Measurements from ENCODE around the gene ARHGEF7. TPM values are rescaled to one million over a fixed set of nuclear protein-coding genes. Genes with fewer than 3 reads are reported as not detected.

Gene ARHGEF7
- polyA plus RNA-seq, 1 experiment, result 32.0 TPM

DNA sequence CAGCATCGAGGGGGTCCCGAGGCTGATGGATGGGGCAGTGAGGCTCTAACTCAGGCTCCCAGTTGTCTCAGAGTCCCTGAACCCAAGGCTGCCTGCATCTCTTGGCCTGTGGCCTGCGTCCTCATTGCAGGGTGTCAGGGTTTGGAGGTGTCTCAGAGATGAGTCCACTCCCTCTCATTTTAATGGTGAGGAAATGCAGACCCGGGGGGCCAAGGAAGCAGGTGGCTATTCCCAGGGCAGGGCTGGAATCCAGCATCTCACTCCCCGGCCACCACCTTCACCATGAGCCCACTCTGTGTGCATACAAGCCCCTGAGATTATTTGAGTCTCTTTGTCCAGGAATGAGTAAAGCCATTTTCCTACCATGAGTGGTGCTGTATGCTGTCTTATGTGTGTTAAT, 226.8 kb downstream of the ARHGEF7 start:
- TF ChIP-seq, protein P1, sequence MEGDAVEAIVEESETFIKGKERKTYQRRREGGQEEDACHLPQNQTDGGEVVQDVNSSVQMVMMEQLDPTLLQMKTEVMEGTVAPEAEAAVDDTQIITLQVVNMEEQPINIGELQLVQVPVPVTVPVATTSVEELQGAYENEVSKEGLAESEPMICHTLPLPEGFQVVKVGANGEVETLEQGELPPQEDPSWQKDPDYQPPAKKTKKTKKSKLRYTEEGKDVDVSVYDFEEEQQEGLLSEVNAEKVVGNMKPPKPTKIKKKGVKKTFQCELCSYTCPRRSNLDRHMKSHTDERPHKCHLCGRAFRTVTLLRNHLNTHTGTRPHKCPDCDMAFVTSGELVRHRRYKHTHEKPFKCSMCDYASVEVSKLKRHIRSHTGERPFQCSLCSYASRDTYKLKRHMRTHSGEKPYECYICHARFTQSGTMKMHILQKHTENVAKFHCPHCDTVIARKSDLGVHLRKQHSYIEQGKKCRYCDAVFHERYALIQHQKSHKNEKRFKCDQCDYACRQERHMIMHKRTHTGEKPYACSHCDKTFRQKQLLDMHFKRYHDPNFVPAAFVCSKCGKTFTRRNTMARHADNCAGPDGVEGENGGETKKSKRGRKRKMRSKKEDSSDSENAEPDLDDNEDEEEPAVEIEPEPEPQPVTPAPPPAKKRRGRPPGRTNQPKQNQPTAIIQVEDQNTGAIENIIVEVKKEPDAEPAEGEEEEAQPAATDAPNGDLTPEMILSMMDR (IDR thresholded peaks at IDR 0.05; ENCODE audit: insufficient read depth, low read depth, low read length), result no peak
- ChIA-PET POLR2A (no interaction called here), CTCF (no interaction called here)
- Histone ChIP-seq H3K36me3 (ENCODE audit: control insufficient read depth, insufficient read depth, low read length) (no peaks in the 10 kb centered on the region), H3K4me3 (ENCODE audit: low read depth, low read length) (no peak overlapping the region), H3K27me3 (ENCODE audit: control insufficient read depth, insufficient read depth, low read length) (no peaks in the 10 kb centered on the region)
- DNase-seq (ENCODE audit: low read depth), result no peak

DNA sequence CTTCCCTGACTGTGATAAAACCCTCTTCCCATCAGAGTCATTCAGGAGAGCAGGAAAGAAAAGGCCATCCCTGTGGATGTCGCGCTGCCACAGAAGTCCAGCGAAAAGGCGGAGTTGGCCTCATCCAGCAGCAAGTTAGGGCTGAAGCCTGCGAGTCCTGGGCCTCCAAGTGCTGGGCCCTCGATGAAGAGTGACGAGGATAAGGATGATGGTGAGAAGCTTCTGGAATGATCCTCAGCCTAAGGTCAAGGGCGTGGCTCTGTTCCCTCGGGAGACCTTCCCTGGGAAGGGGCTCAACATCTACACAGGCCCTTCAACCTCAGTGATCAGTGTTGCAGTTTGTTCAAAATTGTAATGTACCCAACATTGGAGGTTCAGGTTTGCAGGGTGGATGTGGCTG, 227.6 kb downstream of the ARHGEF7 start:
- ChIA-PET CTCF (no interaction called here), POLR2A (no interaction called here)
- no peak overlapping the region for H3K4me3 ChIP-seq (ENCODE audit: low read depth, low read length)

DNA sequence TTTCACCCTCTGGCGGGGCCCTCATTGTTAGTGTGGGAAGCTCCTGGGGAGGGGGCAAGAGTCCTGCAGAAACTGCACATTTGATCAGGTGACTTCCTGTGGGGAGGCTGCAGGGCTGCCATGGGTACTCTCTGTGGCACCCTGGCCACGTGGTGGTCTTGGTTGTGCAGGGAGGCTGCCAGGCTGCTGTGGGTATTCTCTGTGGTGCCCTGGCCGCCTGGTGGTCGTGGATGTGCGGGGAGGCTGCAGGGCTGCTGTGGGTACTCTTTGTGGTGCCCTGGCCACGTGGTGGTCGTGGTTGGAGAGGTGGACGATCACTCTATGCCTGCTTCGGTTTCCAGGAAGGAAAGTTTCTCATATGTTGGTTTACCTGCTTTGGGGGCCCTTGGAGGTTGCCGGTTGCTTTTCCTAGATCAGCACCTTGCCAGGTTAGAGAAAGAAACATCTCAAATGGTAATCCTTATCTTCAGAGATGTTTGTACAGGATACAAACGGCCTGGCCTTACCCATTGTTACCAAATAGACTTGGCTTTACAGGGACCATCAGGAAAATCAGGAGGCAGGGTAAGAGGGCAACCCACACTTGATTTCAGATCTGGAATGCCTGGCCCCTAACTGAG, 228.2 kb downstream of the ARHGEF7 start:
- H3K4me3 ChIP-seq (ENCODE audit: low read depth, low read length), result no peak overlapping the region
- no peaks in the 10 kb centered on the region for H3K27me3 ChIP-seq (ENCODE audit: control insufficient read depth, insufficient read depth, low read length)
- no peak for DNase-seq (ENCODE audit: low read depth)
- ChIA-PET CTCF (no interaction called here), POLR2A (no interaction called here)
- no peaks in the 10 kb centered on the region for H3K36me3 ChIP-seq (ENCODE audit: control insufficient read depth, insufficient read depth, low read length)
- TF ChIP-seq, protein P1 (IDR thresholded peaks at IDR 0.05; ENCODE audit: insufficient read depth, low read depth, low read length), result no peak

More for the DNA sequence above, 227.6 kb downstream of the ARHGEF7 start:
- H3K27me3 ChIP-seq (ENCODE audit: control insufficient read depth, insufficient read depth, low read length), result no peaks in the 10 kb centered on the region
- TF ChIP-seq, protein P1 (IDR thresholded peaks at IDR 0.05; ENCODE audit: insufficient read depth, low read depth, low read length), result no peak
- H3K36me3 ChIP-seq (ENCODE audit: control insufficient read depth, insufficient read depth, low read length), result no peaks in the 10 kb centered on the region
- no peak for DNase-seq (ENCODE audit: low read depth)

DNA sequence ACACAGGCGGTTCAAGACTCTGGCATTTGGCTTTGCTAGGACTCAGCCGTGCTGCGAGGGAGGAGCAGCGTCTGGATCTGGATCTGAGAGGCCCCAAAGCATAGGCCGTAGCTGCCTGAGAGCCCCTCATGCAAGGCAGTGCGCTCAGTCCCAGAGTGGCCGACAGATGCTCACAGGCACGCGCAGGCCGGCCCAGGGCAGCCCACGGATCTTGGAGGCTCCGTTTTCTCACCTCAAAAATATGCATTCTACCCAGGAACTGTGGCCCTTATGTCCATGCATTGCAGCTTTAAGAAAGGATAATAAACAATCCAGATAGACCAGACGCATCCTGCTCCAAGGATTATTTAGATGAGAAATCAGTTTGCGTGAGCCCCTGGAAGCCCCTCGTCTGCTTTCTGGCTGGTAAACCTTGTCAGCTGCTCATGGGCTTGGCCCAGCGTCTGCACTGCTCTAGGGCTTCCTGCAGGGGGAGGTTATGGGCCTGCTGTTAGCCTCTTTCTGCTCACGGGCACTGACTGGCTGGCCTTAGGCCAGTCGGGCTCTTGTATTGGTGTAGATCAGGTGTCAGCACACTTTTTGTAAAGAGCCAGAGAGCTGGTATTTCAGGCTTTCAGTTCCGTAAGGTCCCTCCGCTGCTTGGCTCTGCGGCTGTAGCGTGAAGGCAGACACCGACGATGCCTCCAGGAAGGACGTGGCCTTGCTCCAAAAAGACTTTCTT, 229.5 kb downstream of the ARHGEF7 start:
- ChIA-PET CTCF (interaction anchor here (0.5 to 1.6 kb wide), 7 partner anchors 12 to 277 kb away, joined by 3 to 4 read pairs (median 3); no protein-coding TSS in a partner anchor), POLR2A (interaction anchor here (0.6 kb wide), 1 partner anchor 1192 kb away, joined by 3 read pairs; no protein-coding TSS in a partner anchor)
- H3K27me3 ChIP-seq (ENCODE audit: control insufficient read depth, insufficient read depth, low read length), result no peaks in the 10 kb centered on the region
- TF ChIP-seq, protein P1 (IDR thresholded peaks at IDR 0.05; ENCODE audit: insufficient read depth, low read depth, low read length), result peak; percentile 70
- H3K36me3 ChIP-seq (ENCODE audit: control insufficient read depth, insufficient read depth, low read length), result no peaks in the 10 kb centered on the region
- no peak for DNase-seq (ENCODE audit: low read depth)
- no peak overlapping the region for H3K4me3 ChIP-seq (ENCODE audit: low read depth, low read length)

DNA sequence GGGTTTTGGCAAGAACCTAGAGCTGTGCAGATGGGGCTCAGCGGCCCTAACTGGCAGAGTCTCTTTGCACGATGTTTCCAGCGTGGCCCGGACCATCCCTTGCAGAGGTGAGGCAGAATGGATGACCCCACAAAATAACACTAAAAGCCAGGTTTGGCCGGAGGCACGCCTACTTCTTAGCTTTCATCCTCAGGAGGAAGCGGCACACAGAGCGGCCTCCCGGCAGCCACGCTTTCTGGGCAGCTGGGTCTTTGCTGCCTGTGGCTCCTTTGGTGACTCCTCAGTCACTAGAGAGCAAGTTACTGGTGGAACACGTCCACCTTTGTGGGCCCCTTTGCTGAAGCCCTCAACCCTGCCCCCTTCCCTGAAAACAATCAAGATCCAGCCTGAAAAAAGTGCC, 230.6 kb downstream of the ARHGEF7 start:
- Histone ChIP-seq H3K36me3 (ENCODE audit: control insufficient read depth, insufficient read depth, low read length) (no peaks in the 10 kb centered on the region), H3K4me3 (ENCODE audit: low read depth, low read length) (no peak overlapping the region), H3K27me3 (ENCODE audit: control insufficient read depth, insufficient read depth, low read length) (no peaks in the 10 kb centered on the region)
- TF ChIP-seq, protein P1 (IDR thresholded peaks at IDR 0.05; ENCODE audit: insufficient read depth, low read depth, low read length), result no peak
- no peak for DNase-seq (ENCODE audit: low read depth)
- POLR2A ChIA-PET, result no interaction called here
- CTCF ChIA-PET, result interaction anchor here (0.9 to 1.6 kb wide), 2 partner anchors 84 to 278 kb away, joined by 3 to 4 read pairs; no protein-coding TSS in a partner anchor

Data from BJ (cell line).